ENCODE measurements around the gene NDUFV2.

GRCh38 chr18:9096685-9097084, 5.8 kb upstream of the NDUFV2 start:
- no peak for TF ChIP-seq CTCF (conservative IDR thresholded peaks at IDR 0.05; ENCODE audit: low read depth, low read length)
- TF ChIP-seq EZH2 (IDR thresholded peaks at IDR 0.05; ENCODE audit: low read length, unreplicated experiment): no peak
- TF ChIP-seq EZH2phosphoT487 (IDR thresholded peaks at IDR 0.05; ENCODE audit: borderline replicate concordance, low read length): no peak
